GM19035 (cell line): ENCODE measurements around the gene RAD51B.

Experiments used
- ATAC-seq: cut with Tn5 transposase; IDR thresholded peaks from one replicate; pipeline ENCODE4 v1.9.1; 2021; ENCODE audit not compliant: unreplicated experiment

RAD51B gene

GRCh38 chr14:68493152-68493911 lies 673.8 kb downstream of the RAD51B start:
- no peak for ATAC-seq

- peak; percentile 46 for ATAC-seq
Observed at GRCh38 chr14:68495101-68496039, 675.8 kb downstream of the RAD51B start.

GRCh38 chr14:68497011-68497410 lies 677.4 kb downstream of the RAD51B start:
- ATAC-seq = no peak

GRCh38 chr14:68499451-68499850 lies 679.9 kb downstream of the RAD51B start:
- ATAC-seq = no peak

GRCh38 chr14:68501171-68501570 lies 681.6 kb downstream of the RAD51B start:
- ATAC-seq = no peak

- ATAC-seq = no peak
Observed at GRCh38 chr14:68501614-68502052, 682.1 kb downstream of the RAD51B start.

- no peak for ATAC-seq
Observed at GRCh38 chr14:68502230-68502629, 682.7 kb downstream of the RAD51B start.

- no peak for ATAC-seq
Observed at GRCh38 chr14:68503186-68503825, 683.7 kb downstream of the RAD51B start.

GRCh38 chr14:68504861-68505260 lies 685.3 kb downstream of the RAD51B start:
- no peak for ATAC-seq

- peak; percentile 22 for ATAC-seq
Observed at GRCh38 chr14:68506021-68506644, 686.6 kb downstream of the RAD51B start.

GRCh38 chr14:68506645-68507419 lies 687.3 kb downstream of the RAD51B start:
- peak; percentile 70 for ATAC-seq

GRCh38 chr14:68507544-68508081 lies 688.0 kb downstream of the RAD51B start:
- ATAC-seq = no peak

- no peak for ATAC-seq
Observed at GRCh38 chr14:68508581-68508980, 689.0 kb downstream of the RAD51B start.

GRCh38 chr14:68509188-68509983 lies 689.8 kb downstream of the RAD51B start:
- no peak for ATAC-seq

GRCh38 chr14:68510201-68511128 lies 690.9 kb downstream of the RAD51B start:
- ATAC-seq = no peak

- ATAC-seq = no peak
Observed at GRCh38 chr14:68511129-68512047, 691.8 kb downstream of the RAD51B start.

- no peak for ATAC-seq
Observed at GRCh38 chr14:68512088-68512487, 692.5 kb downstream of the RAD51B start.
